Erythroblast (primary cell): ENCODE measurements around the gene PDCD1.

Experiments used
- GATA1 ChIP-seq: IDR thresholded peaks from 2 replicates; pipeline ENCODE4 v1.6.1; 2011; ENCODE audit warnings: low read depth, mild to moderate bottlenecking, control low read depth, low read length, moderate library complexity
- POLR2A ChIP-seq: IDR thresholded peaks from 2 replicates; pipeline ENCODE4 v1.6.1; 2011; ENCODE audit warnings: mild to moderate bottlenecking, low read length

DNA sequence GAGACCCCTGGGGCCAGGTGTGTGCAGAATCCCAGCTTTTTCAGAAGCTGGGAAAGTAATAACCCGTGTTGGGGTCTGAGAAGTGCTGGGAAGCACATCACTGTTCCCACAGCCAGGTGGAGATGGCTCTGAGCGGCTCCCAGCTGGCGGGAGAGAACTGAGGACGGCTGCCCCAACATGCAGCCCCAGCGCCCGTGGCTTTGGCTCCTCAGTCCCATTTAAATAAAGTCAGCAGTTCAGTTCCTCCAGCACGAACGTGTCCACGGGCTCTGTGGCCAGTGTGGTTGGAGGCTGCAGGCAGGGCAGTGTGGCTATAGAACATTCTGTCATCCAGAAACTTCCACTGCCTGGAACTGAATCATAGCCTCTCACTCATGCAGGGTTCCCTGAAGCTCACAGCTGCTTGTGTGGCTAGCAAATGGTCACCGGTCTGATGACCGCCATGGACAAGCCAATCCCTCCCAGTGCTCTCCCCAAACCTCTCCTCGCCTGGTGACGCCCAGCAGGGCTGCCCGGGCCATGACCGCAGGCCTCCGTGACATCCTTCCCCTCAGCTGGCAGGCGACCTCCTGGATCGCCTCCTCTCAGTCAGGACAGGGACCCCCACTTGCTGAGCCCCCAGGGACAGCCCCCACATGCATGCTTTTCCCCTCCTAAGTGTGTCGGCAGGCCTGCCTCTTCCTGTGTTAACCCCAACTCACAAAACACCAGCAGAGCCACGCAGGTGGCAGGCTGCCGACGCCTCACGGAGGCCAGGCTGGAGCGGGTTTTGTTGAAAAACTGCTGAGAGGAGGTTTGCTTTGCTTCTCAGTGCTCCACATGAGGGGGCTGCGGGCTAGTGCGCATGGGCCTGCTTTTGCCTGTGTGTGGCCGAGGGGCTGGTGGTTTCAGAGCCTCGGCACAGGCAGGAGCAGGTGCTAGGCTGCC lies 12.2 kb upstream of the PDCD1 start:
- TF ChIP-seq POLR2A (no peak), GATA1 (no peak)
